ENCODE measurements around the gene TLCD1.

TLCD1 gene

DNA sequence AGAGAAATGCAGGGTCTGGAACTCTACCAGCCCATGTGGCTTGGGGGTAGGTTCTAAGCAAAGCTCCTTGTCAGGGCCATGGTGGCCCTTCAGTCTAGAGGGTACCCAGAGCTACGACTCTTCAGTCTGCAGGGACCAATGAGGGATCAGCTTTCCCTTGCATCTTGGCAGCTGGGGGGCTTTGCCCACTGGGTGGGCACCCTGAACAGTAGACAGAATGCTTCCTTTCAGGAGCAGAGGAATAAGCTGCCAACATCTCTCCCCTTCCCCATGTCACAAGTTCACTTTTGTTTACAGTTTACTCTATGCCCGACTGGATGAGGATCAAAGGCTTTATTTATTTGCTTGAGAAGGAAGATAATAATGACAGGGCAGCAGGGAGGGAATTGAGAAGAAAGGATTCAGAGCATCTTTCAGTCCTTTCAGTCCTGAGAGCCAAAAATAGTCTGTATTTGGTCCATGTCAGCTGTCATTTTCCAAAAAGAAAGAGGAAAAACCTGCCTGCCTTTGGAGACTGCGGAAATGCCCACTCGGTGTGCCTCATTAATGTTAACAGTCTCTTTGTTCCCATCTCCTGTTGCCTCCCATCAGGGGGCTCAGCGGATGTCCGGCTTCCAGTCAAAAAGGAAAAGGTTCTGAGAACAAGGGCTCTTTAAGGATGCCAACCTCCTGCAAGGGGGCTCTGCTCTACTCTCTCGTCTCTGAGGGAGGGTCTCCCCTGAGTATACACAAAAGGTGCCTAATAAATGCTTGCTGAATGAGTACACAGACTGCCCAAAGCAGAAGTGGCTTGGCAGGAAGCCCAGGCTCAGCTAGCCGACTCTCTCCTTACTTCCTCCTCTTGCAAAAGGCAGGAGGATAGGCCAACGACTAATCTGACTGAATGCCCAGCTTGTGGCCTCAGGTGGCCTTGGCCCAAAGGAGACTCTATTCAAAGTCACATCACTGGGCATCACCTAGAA is 34.8 kb upstream of the TLCD1 start:
- DNase-seq (ENCODE audit: low spot score), result no peak
- peak overlapping the region; percentile 51 for H3K27ac ChIP-seq
- CTCF ChIA-PET, result interaction anchor here (4.2 kb wide), 1 partner anchor 34 kb away, joined by 25 read pairs; the partner anchor contains the start of gene TLCD1
- POLR2A ChIA-PET (ENCODE audit: low non-redundant PET), result no interaction called here
- TF ChIP-seq, protein P1, sequence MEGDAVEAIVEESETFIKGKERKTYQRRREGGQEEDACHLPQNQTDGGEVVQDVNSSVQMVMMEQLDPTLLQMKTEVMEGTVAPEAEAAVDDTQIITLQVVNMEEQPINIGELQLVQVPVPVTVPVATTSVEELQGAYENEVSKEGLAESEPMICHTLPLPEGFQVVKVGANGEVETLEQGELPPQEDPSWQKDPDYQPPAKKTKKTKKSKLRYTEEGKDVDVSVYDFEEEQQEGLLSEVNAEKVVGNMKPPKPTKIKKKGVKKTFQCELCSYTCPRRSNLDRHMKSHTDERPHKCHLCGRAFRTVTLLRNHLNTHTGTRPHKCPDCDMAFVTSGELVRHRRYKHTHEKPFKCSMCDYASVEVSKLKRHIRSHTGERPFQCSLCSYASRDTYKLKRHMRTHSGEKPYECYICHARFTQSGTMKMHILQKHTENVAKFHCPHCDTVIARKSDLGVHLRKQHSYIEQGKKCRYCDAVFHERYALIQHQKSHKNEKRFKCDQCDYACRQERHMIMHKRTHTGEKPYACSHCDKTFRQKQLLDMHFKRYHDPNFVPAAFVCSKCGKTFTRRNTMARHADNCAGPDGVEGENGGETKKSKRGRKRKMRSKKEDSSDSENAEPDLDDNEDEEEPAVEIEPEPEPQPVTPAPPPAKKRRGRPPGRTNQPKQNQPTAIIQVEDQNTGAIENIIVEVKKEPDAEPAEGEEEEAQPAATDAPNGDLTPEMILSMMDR (conservative IDR thresholded peaks at IDR 0.05; ENCODE audit: low read depth), result no peak

DNA sequence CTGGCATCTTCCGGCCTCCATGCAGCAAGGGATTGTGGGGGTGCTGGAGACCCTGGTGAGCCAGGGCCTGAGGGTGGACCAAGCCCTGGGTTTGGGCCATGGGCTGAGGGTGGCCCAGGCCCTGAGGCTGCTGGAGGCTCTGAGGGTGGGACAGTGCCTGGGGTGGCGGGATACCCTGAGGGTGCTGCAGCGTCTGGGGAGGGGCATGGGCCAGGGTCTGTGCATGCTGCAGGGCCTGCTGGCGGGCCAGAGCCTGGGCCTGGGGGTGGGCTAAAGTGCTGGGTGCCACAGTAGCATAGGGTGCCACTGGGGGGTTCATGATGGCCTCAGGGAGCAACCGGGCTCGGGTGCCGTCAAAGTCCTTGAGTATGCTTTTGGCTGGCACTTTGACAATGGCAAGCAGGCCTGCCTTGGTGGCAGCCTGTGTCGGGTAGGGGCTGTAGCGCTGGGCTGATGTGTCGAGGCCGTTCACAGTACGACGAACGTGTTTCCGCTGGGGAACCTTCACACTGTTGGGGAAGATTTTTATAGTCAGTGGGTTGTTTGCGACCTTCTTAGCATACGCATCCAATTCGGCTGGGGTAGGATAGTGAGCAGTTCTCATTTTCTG is 33.3 kb upstream of the TLCD1 start:
- no peak overlapping the region; the same call in 1 of the 2 replicates for H3K27ac ChIP-seq
- no peak for DNase-seq (ENCODE audit: low spot score)
- CTCF ChIA-PET, result interaction anchor here (0.6 kb wide), 1 partner anchor 115 kb away, joined by 3 read pairs; no protein-coding TSS in a partner anchor
- TF ChIP-seq, protein P1 (conservative IDR thresholded peaks at IDR 0.05; ENCODE audit: low read depth), result no peak
- POLR2A ChIA-PET (ENCODE audit: low non-redundant PET), result interaction anchor here (0.6 kb wide), 1 partner anchor 33 kb away, joined by 5 read pairs; no protein-coding TSS in a partner anchor

DNA sequence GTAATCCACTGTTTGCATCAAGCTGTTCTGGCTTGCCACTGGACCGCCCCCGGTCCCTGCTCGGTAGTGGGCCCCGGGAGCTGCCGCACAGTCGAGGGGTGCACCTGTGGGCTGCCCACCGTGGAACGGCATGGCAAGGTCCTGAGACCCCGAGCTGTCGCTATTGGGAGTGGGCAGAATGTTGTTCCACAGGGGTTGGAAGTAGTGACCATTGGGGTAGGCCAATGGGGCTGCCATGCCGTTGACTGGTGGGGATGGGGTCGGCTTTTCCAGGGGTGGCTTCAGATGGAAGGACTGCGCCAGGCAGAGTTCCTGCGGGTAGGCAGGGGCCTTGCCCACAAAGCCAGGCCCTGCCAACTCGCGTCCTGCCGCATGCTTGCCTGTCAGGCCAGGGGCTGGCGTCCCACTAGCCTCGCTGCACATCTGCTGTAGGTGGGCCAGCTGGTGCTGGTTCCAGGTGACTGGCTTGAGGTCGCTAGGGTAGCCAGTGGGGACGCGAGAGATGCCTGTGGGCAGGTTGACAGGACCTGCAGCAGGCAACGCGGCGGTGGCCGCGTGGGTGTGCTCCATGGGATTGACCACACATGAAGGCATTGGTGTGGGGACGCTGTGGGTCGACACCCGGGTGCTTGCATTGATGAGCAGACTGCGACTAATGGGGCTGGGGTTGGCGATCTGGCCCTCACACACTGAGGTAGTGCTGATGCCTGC is 32.5 kb upstream of the TLCD1 start:
- H3K27ac ChIP-seq, result peak overlapping the region; percentile 21
- TF ChIP-seq, protein P1 (conservative IDR thresholded peaks at IDR 0.05; ENCODE audit: low read depth), result no peak
- DNase-seq (ENCODE audit: low spot score), result no peak
- POLR2A ChIA-PET (ENCODE audit: low non-redundant PET), result no interaction called here
- CTCF ChIA-PET, result interaction anchor here (0.6 to 1.2 kb wide), 2 partner anchors 32 to 532 kb away, joined by 3 to 9 read pairs; partner anchors contain the start of gene TLCD1

DNA sequence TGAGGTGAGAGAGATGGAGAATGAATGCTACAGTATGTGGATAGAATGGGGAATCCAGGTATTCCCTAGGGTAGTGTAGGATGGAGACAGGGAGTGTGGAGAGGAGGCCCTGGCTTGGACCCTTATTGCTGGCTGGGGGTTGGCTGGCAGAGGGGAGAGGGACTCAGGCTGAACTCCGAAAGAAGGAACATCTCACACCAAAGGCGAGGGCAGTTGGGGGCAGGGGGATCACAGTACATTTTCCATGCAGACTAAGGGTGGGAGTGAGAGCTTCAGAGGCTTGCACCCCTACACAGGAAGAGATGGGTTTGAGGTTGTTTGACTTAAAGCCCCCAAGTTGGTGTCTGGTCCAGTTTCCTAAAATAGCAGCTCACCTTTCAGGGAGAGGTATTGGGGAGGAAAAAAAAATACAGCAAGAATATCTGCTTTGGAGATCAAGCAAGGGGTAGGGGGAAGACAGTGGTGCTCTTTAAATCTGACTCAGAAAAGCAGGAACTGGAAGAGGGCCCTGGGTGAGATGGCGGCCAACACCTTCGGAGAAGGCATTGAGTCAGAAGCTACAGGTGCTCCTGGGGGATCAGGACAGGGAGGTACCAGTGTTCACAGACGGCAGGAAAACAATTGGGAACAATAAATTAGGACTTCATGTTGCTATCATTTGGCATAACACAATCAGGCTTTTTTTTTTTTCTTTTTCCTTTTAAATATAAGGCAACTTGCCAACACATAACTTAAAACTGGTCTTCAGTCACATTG is 30.2 kb upstream of the TLCD1 start:
- no peak for DNase-seq (ENCODE audit: low spot score)
- TF ChIP-seq, protein P1 (conservative IDR thresholded peaks at IDR 0.05; ENCODE audit: low read depth), result no peak
- POLR2A ChIA-PET (ENCODE audit: low non-redundant PET), result no interaction called here
- CTCF ChIA-PET, result interaction anchor here (0.6 to 0.7 kb wide), 2 partner anchors 30 to 342 kb away, joined by 3 read pairs; no protein-coding TSS in a partner anchor
- peak overlapping the region; percentile 37 for H3K27ac ChIP-seq

DNA sequence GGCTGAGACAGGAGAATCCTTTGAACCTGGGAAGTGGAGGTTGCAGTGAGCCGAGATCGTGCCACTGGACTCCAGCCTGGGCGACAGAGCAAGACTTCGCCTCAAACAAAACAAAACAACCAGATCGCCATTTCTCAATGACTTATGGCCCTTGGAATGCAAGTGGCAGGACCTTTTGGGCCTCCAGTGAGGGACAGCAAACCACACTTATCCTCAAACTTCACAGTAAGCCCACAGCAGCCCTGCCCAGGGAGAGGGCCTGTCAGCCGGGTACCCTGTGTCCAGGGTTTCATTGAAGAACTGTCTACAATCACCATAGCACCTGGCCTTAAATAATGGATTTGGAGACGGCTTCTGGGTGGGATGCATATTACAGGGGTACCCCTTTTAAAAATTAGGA is 29.5 kb upstream of the TLCD1 start:
- peak overlapping the region; percentile 48 for H3K27ac ChIP-seq
- CTCF ChIA-PET, result interaction anchor here (0.6 kb wide), 1 partner anchor 18 kb away, joined by 4 read pairs; no protein-coding TSS in a partner anchor

More for the DNA sequence above, 29.5 kb upstream of the TLCD1 start:
- no peak for DNase-seq (ENCODE audit: low spot score)
- TF ChIP-seq, protein P1 (conservative IDR thresholded peaks at IDR 0.05; ENCODE audit: low read depth), result no peak
- POLR2A ChIA-PET (ENCODE audit: low non-redundant PET), result no interaction called here
